RWPE1 (cell line): ENCODE measurements around the gene PAX5.

Source experiments
- CTCF ChIA-PET: fragments of 350-600 bp; sonication (Branson Sonifier 250); formaldehyde crosslinking; extraction: SDS; loops from one replicate; lab custom pipeline; 2021; lab: Yijun Ruan, JAX
- POLR2A ChIA-PET: fragments of 400-600 bp; formaldehyde crosslinking; extraction: SDS; loops from one replicate; lab custom pipeline; 2020; ENCODE audit warnings: antibody characterized with exemption; ENCODE audit not compliant: low non-redundant PET; lab: Yijun Ruan, JAX
- DNase-seq: peaks from one replicate; pipeline ENCODE4 v3.0.0; 2012; ENCODE audit warnings: low spot score
- H3K27ac ChIP-seq: fragments of 450-650 bp; 2 replicates; pipeline ENCODE4 v1.5.1; 2017
- TF ChIP-seq, protein P1 (sequence below): fragments of 450-650 bp; conservative IDR thresholded peaks from 2 replicates; pipeline ENCODE4 v1.5.1; 2017; ENCODE audit warnings: low read depth, mild to moderate bottlenecking

The PAX5 gene

DNA sequence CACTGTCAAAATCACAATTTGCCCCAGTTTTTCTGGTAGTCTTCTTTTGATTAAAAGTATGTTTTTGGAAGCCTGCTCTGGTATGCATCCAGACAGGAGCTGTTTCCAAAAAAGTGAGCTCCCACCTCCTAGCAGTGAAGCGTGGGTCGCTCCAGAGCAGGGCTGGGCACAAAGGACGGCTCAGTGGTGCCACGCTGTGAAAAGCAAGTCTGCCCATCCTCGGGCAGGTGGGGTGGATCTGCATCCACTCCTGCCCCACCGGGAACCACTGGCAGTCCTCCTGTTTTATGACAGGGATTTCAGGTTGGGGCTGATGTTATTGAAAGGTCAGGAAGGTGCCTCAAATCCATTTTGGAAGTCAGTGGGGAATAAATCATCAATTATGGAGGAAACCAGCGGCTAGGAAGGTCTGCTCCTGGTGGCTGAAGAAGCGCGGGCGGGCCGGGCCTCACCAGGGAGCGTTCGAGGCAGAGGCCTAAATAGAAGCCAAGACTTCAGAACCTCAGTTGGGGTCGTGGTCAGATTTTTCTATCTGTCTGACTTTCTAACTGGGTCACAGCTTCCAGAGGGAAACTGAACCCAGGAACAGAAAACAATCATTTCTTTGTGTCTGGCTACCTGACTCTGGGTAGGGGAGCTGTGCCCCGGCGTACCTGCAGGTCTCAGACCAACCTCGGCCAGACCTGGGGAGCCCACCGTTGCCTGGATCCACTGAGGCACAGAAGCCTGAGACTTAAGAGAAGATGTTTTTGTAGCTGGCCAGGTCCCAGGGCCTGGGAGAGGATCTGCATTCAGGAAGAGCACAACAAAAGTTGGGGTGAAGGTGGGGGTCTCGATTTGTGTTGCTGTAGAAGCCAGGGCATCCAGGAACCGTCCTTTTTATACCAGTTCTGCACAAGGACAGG, 168.1 kb downstream of the PAX5 start:
- H3K27ac ChIP-seq = no peak overlapping the region
- TF ChIP-seq, protein P1, sequence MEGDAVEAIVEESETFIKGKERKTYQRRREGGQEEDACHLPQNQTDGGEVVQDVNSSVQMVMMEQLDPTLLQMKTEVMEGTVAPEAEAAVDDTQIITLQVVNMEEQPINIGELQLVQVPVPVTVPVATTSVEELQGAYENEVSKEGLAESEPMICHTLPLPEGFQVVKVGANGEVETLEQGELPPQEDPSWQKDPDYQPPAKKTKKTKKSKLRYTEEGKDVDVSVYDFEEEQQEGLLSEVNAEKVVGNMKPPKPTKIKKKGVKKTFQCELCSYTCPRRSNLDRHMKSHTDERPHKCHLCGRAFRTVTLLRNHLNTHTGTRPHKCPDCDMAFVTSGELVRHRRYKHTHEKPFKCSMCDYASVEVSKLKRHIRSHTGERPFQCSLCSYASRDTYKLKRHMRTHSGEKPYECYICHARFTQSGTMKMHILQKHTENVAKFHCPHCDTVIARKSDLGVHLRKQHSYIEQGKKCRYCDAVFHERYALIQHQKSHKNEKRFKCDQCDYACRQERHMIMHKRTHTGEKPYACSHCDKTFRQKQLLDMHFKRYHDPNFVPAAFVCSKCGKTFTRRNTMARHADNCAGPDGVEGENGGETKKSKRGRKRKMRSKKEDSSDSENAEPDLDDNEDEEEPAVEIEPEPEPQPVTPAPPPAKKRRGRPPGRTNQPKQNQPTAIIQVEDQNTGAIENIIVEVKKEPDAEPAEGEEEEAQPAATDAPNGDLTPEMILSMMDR = no peak
- DNase-seq = no peak
- CTCF ChIA-PET = interaction anchor here (0.5 to 0.7 kb wide), 3 partner anchors 294 to 768 kb away, joined by 3 read pairs; no protein-coding TSS in a partner anchor
- POLR2A ChIA-PET = no interaction called here

DNA sequence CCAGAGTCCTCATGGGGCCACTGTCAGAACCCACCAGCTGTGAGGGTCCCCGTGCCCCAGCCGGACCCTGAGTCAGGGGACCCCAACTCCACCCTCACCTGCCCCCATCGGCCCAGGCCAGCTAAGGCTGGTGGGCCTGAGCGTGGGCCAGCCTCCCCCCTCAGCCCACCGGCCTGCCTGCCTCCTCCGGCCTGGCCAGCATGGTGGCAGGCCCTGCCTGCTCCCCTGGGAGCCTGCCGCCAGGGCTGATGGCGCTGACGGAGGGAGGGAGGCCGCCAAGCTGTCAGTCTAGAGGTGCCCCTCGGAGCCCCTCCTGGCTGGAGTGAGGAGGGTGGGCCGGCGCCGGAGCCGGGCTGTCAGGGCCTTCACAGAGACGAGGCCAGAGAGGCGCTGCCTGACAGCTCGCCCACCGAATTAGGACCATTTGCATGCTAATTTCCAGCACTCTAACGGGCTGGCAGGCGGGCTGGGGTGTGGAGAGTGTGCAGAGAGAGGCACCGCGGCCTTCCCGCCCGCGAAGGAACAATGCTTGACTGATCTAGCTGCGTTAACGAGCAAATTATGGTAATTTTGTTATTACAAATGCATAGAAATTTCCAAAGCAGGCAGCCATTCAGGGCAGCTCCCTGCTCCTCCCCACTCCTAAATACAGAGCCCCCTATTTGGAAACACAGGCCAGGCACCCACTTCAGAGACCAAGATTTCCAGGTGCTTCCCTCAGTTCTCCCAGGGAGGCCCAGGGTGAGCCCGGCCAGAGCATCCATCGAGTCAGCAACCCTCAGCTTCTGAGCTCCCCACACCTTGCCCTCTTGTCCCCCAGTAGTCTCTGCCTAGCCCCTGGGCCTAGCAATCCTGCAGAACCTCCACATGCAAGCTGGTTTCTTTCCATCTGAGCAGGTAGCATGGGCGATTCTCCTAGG, 169.3 kb downstream of the PAX5 start:
- TF ChIP-seq, protein P1 = no peak
- ChIA-PET POLR2A (no interaction called here), CTCF (interaction anchor here (0.6 to 0.7 kb wide), 2 partner anchors 396 to 769 kb away, joined by 3 read pairs; no protein-coding TSS in a partner anchor)
- DNase-seq = no peak
- no peak overlapping the region for H3K27ac ChIP-seq

DNA sequence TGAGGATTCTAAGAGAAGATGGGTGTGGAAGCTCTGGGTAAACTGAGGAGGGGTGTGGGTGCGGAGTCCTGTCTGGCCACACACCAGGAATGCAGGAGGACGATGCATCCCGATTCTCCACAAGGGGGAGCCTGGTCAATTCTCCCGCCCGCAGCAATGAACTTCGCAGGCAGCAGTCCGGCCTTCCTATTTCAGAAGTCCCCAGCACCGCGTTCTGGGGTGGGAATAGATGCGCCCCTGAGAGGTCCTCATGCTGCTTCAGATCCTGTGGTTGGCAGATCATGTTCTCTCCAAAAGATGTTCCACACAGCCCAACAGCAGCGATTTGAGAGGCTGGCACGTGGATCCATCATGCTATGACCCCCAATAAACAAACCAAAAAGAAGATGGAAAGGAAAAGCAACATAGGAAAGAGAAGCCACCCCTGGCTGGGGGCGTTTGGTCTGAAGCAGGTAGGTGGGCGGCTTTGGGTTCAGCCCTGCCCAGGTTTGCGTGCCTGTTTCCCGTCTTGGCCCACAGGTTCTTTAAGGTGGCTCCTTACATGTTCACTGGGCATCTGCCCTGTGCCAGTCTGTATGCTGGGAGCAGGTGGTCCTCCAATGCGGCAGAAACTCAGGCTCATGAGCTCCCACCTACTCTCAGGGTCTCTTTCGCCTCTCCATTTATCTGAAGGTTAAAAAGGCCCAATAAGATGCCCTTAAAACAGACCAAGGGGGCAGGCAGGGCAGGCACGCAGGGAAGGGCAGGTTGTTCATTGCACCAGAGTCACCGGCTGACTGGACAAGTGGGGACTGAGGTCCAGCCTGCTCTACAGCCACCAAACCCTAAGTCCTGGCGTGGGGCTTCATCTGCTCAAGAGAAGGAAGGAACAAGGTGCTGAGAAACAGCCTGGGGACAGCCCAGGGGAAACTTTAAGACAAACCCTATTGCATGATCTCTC, 171.6 kb downstream of the PAX5 start:
- DNase-seq = peak; percentile 44
- TF ChIP-seq, protein P1 = peak; percentile 72
- ChIA-PET CTCF (interaction anchor here (0.6 to 1.2 kb wide), 3 partner anchors 11 to 124 kb away, joined by 3 to 6 read pairs (median 3); no protein-coding TSS in a partner anchor), POLR2A (no interaction called here)
- H3K27ac ChIP-seq = no peak overlapping the region

DNA sequence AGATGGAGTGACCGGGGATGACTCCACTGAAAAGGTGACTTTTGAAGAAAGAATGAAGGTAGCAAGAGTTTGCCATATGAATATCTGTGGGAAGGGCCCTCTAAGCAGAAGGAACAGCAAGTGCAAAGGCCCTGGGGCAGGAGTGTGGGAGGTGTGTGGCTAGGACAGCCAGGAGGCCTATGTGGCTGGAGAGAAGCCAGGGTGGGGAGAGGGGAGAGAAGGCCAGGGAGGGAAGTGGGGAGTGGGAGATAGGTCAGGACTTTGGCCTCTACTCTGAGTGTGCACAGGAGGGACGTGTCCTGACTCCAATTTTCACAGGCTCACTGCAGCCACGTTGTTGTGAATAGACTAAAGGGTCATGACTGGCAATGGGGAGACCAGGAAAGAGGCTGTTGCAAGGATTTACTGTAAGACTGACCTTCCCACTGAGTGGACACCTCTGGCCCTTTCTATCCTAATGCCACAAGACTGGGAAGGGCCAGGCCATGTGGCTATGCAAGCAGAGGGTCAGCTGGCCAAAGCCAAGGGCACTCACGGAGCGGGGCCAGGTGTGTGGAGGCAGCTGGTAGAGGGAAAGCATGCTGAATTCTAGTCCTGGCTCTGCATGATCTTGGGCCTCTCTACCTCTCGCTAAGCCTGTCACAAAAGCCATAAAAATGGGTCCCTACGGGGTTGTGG, 172.4 kb downstream of the PAX5 start:
- TF ChIP-seq, protein P1 = no peak
- no peak for DNase-seq
- CTCF ChIA-PET = interaction anchor here (0.7 kb wide), 1 partner anchor 106 kb away, joined by 3 read pairs; no protein-coding TSS in a partner anchor
- POLR2A ChIA-PET = no interaction called here
- no peak overlapping the region for H3K27ac ChIP-seq

DNA sequence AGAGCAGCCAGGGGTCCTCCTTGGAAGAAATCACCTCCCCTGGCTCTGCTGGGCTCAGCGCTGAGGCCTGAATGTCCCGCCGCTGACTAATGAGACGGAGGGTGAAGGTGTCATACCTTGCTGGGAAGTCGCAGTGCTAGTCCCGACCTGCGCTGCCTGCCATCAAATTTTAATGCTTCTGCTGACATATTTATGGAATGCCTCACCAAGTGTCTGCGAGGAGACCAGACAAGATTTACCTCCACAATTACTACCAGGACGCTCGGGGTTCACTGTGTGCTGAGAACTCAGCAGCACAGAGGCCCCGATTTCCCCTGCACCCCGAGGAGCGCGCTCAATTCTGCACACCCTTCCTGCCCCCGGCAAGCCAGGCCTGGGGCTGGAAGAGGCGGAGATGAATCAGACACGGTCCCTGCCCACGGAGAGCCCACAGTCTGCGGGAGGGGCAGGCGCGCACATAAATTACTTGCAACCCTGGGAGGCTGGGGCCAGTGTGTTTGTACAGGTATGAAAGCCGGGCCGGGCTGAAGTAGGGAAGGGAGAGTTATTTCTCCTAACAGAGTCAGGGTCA, 175.2 kb downstream of the PAX5 start:
- POLR2A ChIA-PET = no interaction called here
- TF ChIP-seq, protein P1 = no peak
- peak; percentile 80 for DNase-seq
- CTCF ChIA-PET = interaction anchor here (0.7 to 1.0 kb wide), 2 partner anchors 60 to 235 kb away, joined by 3 to 4 read pairs; no protein-coding TSS in a partner anchor
- H3K27ac ChIP-seq = peak overlapping the region; percentile 90
